AG04449 (cell line): ENCODE measurements around the gene IL36B.

Source experiments
- CTCF ChIA-PET: fragments of 350-600 bp; formaldehyde crosslinking; extraction: SDS; loops from one replicate; lab custom pipeline; 2021; ENCODE audit warnings: antibody characterized with exemption; lab: Yijun Ruan, JAX
- POLR2A ChIA-PET: fragments of 400-600, 350-600 bp; formaldehyde crosslinking; extraction: SDS; loops from one replicate; lab custom pipeline; 2020; ENCODE audit warnings: antibody characterized with exemption, inconsistent platforms; lab: Yijun Ruan, JAX
- DNase-seq: peaks from one replicate; pipeline ENCODE4 v3.0.0-alpha.2; 2010; ENCODE audit warnings: low read depth, low spot score
- H3K4me3 ChIP-seq: 2 replicates; pipeline ENCODE4 v1.5.1; 2011; ENCODE audit warnings: low read depth, mild to moderate bottlenecking, control low read depth, low read length
- CTCF ChIP-seq: IDR thresholded peaks from one replicate; pipeline ENCODE4 v1.5.1; 2011; ENCODE audit warnings: mild to moderate bottlenecking, moderate library complexity, low read length, control low read depth, inconsistent platforms; ENCODE audit not compliant: insufficient read depth; ENCODE audit errors: missing control alignments

Gene IL36B

GRCh38 chr2:113015042-113015441 is 37.6 kb downstream of the IL36B start:
- CTCF ChIA-PET, result no interaction called here
- POLR2A ChIA-PET, result no interaction called here
- no peak for DNase-seq
- no peak overlapping the region for H3K4me3 ChIP-seq
- TF ChIP-seq CTCF, result no peak

DNA sequence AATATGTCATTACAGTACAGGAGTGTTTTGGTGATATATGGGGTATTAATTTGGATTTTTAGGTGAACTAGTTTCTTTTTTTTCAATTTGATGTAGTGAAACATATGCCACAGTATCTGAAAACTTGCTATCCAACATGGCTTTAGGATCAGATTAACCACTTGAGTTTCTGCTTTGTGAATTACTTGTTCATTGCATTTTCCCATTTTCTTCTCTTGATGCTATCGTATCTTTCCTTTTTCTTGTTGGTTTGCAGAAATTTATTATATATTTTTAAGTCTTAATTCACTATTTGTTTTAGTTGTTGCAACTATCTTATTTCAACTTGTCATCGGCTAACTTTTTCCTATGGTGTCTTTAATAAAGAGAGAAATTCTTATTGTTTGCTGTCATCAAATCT is 38.6 kb downstream of the IL36B start:
- TF ChIP-seq CTCF, result no peak
- no peak for DNase-seq
- H3K4me3 ChIP-seq, result no peak overlapping the region
- CTCF ChIA-PET, result no interaction called here
- POLR2A ChIA-PET, result no interaction called here

DNA sequence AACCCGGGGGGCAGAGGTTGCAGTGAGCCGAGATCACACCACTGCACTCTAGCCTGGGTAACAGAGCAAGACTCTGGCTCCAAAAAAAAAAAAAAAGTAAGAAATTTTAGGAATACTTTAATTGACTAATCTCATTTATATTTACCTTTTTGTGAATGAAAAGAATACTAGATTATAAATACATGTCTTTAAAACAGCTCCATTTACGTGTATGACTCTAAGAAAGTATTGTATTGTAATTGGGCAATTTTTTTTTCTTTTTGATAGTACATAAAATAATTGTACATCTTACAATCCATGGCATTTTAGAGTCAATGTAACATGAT is 39.4 kb downstream of the IL36B start:
- DNase-seq, result no peak
- no peak for TF ChIP-seq CTCF
- ChIA-PET POLR2A (no interaction called here), CTCF (interaction anchor here (0.6 kb wide), 1 partner anchor 56 kb away, joined by 3 read pairs; no protein-coding TSS in a partner anchor)
- H3K4me3 ChIP-seq, result no peak overlapping the region

GRCh38 chr2:113012436-113013335 is 40.0 kb downstream of the IL36B start:
- TF ChIP-seq CTCF, result no peak
- H3K4me3 ChIP-seq, result no peak overlapping the region
- no peak for DNase-seq
- POLR2A ChIA-PET, result no interaction called here
- CTCF ChIA-PET, result no interaction called here

- ChIA-PET CTCF (no interaction called here), POLR2A (no interaction called here)
- TF ChIP-seq CTCF, result no peak
- no peak overlapping the region for H3K4me3 ChIP-seq
- DNase-seq, result no peak
These were observed 41.6 kb downstream of the IL36B start for GRCh38 chr2:113011108-113011507.

- no peak overlapping the region for H3K4me3 ChIP-seq
- no peak for DNase-seq
- CTCF ChIA-PET, result interaction anchor here (1.6 kb wide), 1 partner anchor 261 kb away, joined by 3 read pairs; no protein-coding TSS in a partner anchor
- POLR2A ChIA-PET, result no interaction called here
- TF ChIP-seq CTCF, result no peak
These were observed 42.6 kb downstream of the IL36B start for GRCh38 chr2:113010088-113010487.
